IMR-90 (cell line): ENCODE results near the gene APBB1IP. TPM values are rescaled to one million over a fixed set of nuclear protein-coding genes. Genes with fewer than 3 reads are reported as not detected.

ENCODE experiments used
- ATAC-seq: fragments of 200-7000 bp; cut with Tn5 transposase; 2 replicates; pipeline ENCODE4 v1.9.1; 2020; ENCODE audit warnings: low read depth, mild to moderate bottlenecking, moderate library complexity
- BruUV-seq: library from RNA; stranded (reverse); fragments of 400-500 nt; replicated peaks from 2 replicates; lab custom pipeline; 2021; lab: Mats Ljungman, UMichigan
- CTCF ChIA-PET: fragments of 300-600 bp; formaldehyde crosslinking; extraction: SDS; loops from one replicate; lab custom pipeline; 2021; ENCODE audit warnings: antibody characterized with exemption; lab: Yijun Ruan, JAX
- POLR2A ChIA-PET: fragments of 300-600 bp; sonication (Branson Sonifier 250); formaldehyde crosslinking; loops from one replicate; lab custom pipeline; 2022; ENCODE audit warnings: antibody characterized with exemption; ENCODE audit not compliant: unreplicated experiment; lab: Charles Lee
- DNase-seq: peaks from one replicate; pipeline ENCODE4 v3.0.0; 2013
- H2AFZ ChIP-seq: replicated peaks from 2 replicates; pipeline ENCODE3; 2013; ENCODE audit warnings: low read length, mild to moderate bottlenecking; ENCODE audit not compliant: poor library complexity
- H2AK5ac ChIP-seq: 2 replicates; pipeline ENCODE4 v1.6.1; 2013; ENCODE audit warnings: low read depth, low read length, inconsistent platforms
- H2AK9ac ChIP-seq: replicated peaks from 2 replicates; pipeline ENCODE3; 2013; ENCODE audit warnings: mild to moderate bottlenecking, low read depth, low read length, moderate library complexity; ENCODE audit not compliant: poor library complexity
- H2BK120ac ChIP-seq: 2 replicates; pipeline ENCODE4 v1.6.1; 2013; ENCODE audit warnings: low read depth, low read length, inconsistent platforms
- H2BK15ac ChIP-seq: 3 replicates; pipeline ENCODE4 v1.6.1; 2013; ENCODE audit warnings: low read depth, low read length, inconsistent platforms
- H2BK20ac ChIP-seq: 2 replicates; pipeline ENCODE4 v1.6.1; 2013; ENCODE audit warnings: low read depth, mild to moderate bottlenecking, inconsistent platforms, low read length, moderate library complexity
- H2BK5ac ChIP-seq: 2 replicates; pipeline ENCODE4 v1.6.1; 2013; ENCODE audit warnings: mild to moderate bottlenecking, low read depth, low read length, inconsistent platforms; ENCODE audit not compliant: poor library complexity, severe bottlenecking
- H3K14ac ChIP-seq: replicated peaks from 2 replicates; pipeline ENCODE4 v1.6.1; 2013; ENCODE audit warnings: low read depth, low read length, inconsistent platforms
- H3K18ac ChIP-seq: 2 replicates; pipeline ENCODE4 v1.6.1; 2013; ENCODE audit warnings: low read depth, low read length, control low read depth
- H3K23ac ChIP-seq: 2 replicates; pipeline ENCODE4 v1.6.1; 2013; ENCODE audit warnings: low read depth, low read length, inconsistent platforms
- H3K27ac ChIP-seq: 2 replicates; pipeline ENCODE4 v1.5.1; 2013; ENCODE audit warnings: mild to moderate bottlenecking, control low read depth, low read length; ENCODE audit not compliant: insufficient read depth
- H3K27me3 ChIP-seq: 2 replicates; pipeline ENCODE4 v1.6.1; 2013; ENCODE audit warnings: low read length; ENCODE audit not compliant: control insufficient read depth, insufficient read depth
- H3K36me3 ChIP-seq: 2 replicates; pipeline ENCODE4 v1.6.1; 2013; ENCODE audit warnings: low read length, mixed read lengths; ENCODE audit not compliant: control insufficient read depth, insufficient read depth
- H3K4ac ChIP-seq: 2 replicates; pipeline ENCODE4 v1.6.1; 2013; ENCODE audit warnings: low read depth, low read length, inconsistent platforms
- H3K4me1 ChIP-seq: 2 replicates; pipeline ENCODE4 v1.6.1; 2013; ENCODE audit warnings: low read length, mixed read lengths; ENCODE audit not compliant: control insufficient read depth, insufficient read depth
- H3K4me2 ChIP-seq: 2 replicates; pipeline ENCODE4 v1.6.1; 2013; ENCODE audit warnings: low read depth, mild to moderate bottlenecking, control low read depth, low read length, moderate library complexity
- H3K4me3 ChIP-seq: 2 replicates; pipeline ENCODE4 v1.5.1; 2013; ENCODE audit warnings: low read depth, mild to moderate bottlenecking, control low read depth, low read length, moderate library complexity; ENCODE audit not compliant: insufficient read depth
- H3K56ac ChIP-seq: 2 replicates; pipeline ENCODE4 v1.6.1; 2013; ENCODE audit warnings: low read length, inconsistent platforms; ENCODE audit not compliant: insufficient read depth; ENCODE audit errors: extremely low read depth
- H3K79me1 ChIP-seq, 2 experiments: 2 replicates each; pipeline ENCODE4 v1.6.1; 2013; ENCODE audit warnings: low read length in 2 of 2, inconsistent platforms in 1 of 2, low read depth in 1 of 2
- H3K9ac ChIP-seq: 2 replicates; pipeline ENCODE4 v1.6.1; 2013; ENCODE audit warnings: low read depth, low read length, control low read depth
- H3K9me1 ChIP-seq: 2 replicates; pipeline ENCODE4 v1.6.1; 2013; ENCODE audit warnings: low read length, inconsistent platforms; ENCODE audit not compliant: insufficient read depth
- H3K9me3 ChIP-seq: 2 replicates; pipeline ENCODE4 v1.6.1; 2013; ENCODE audit warnings: low read length; ENCODE audit not compliant: control insufficient read depth, insufficient read depth
- H4K20me1 ChIP-seq: 2 replicates; pipeline ENCODE4 v1.6.1; 2013; ENCODE audit warnings: low read length, inconsistent platforms; ENCODE audit not compliant: insufficient read depth
- H4K5ac ChIP-seq: 2 replicates; pipeline ENCODE4 v1.6.1; 2013; ENCODE audit warnings: mild to moderate bottlenecking, low read depth, low read length, control low read depth
- H4K8ac ChIP-seq, 2 experiments: 2 replicates each; pipeline ENCODE4 v1.6.1; 2013; ENCODE audit warnings: low read depth in 2 of 2, low read length in 2 of 2, control low read depth in 1 of 2, inconsistent platforms in 1 of 2
- H4K91ac ChIP-seq: 2 replicates; pipeline ENCODE4 v1.6.1; 2013; ENCODE audit warnings: low read depth, low read length, inconsistent platforms; ENCODE audit not compliant: insufficient read depth
- BHLHE40 ChIP-seq: fragments of 150-350 bp; IDR thresholded peaks from 2 replicates; pipeline ENCODE4 v1.6.1; 2016; ENCODE audit warnings: mild to moderate bottlenecking, low read depth, low read length
- CEBPB ChIP-seq: IDR thresholded peaks from 2 replicates; pipeline ENCODE4 v1.6.1; 2012; ENCODE audit warnings: low read depth, low read length, improper control_type of control experiment
- CHD1 ChIP-seq: IDR thresholded peaks from 2 replicates; pipeline ENCODE4 v1.6.1; 2012; ENCODE audit warnings: low read depth, low read length, improper control_type of control experiment
- ELK1 ChIP-seq: fragments of 150-350 bp; IDR thresholded peaks from 2 replicates; pipeline ENCODE4 v1.6.1; 2016; ENCODE audit warnings: low read depth, mild to moderate bottlenecking, low read length, moderate library complexity, borderline replicate concordance
- MAFK ChIP-seq: IDR thresholded peaks from 2 replicates; pipeline ENCODE4 v1.6.1; 2012; ENCODE audit warnings: low read depth, low read length, improper control_type of control experiment
- MAZ ChIP-seq: IDR thresholded peaks from 2 replicates; pipeline ENCODE4 v1.6.1; 2012; ENCODE audit warnings: low read depth, mild to moderate bottlenecking, low read length, improper control_type of control experiment, moderate library complexity, borderline replicate concordance
- MXI1 ChIP-seq: IDR thresholded peaks from 2 replicates; pipeline ENCODE4 v1.6.1; 2012; ENCODE audit warnings: low read depth, mild to moderate bottlenecking, low read length, moderate library complexity, borderline replicate concordance
- NFE2L2 ChIP-seq: fragments of 150-350 bp; IDR thresholded peaks from 2 replicates; pipeline ENCODE4 v1.6.1; 2016; ENCODE audit warnings: low read depth, mild to moderate bottlenecking, low read length
- POLR2A ChIP-seq: IDR thresholded peaks from 2 replicates; pipeline ENCODE4 v1.6.1; 2012; ENCODE audit warnings: mild to moderate bottlenecking, low read depth, low read length
- RAD21 ChIP-seq: IDR thresholded peaks from 2 replicates; pipeline ENCODE4 v1.6.1; 2012; ENCODE audit warnings: low read length, improper control_type of control experiment
- RCOR1 ChIP-seq: IDR thresholded peaks from 2 replicates; pipeline ENCODE4 v1.6.1; 2012; ENCODE audit warnings: mild to moderate bottlenecking, low read length, improper control_type of control experiment; ENCODE audit not compliant: insufficient replicate concordance
- RFX5 ChIP-seq: IDR thresholded peaks from 2 replicates; pipeline ENCODE4 v1.8.0; 2012; ENCODE audit warnings: low read depth, mild to moderate bottlenecking, low read length, moderate library complexity
- SMC3 ChIP-seq: fragments of 150-350 bp; IDR thresholded peaks from 2 replicates; pipeline ENCODE4 v1.6.1; 2016; ENCODE audit warnings: low read depth, mild to moderate bottlenecking, antibody characterized with exemption, low read length, moderate library complexity
- USF2 ChIP-seq: fragments of 150-350 bp; IDR thresholded peaks from 2 replicates; pipeline ENCODE4 v1.6.1; 2017; ENCODE audit warnings: mild to moderate bottlenecking, antibody characterized with exemption, low read length, low read depth
- WGBS, 2 experiments: methylation state at CpG; one replicate each; pipeline versions ENCODE4 v1.1.5 to v1.1.7; 2013; ENCODE audit warnings: missing lambda C conversion rate in 2 of 2; ENCODE audit not compliant: insufficient read length in 1 of 2; ENCODE audit errors: extremely low coverage in 2 of 2; 5-methylcytosine and 5-hydroxymethylcytosine counted together
- dilution Hi-C: fragments of 300-500 bp; cut with HindIII; formaldehyde crosslinking; loops from one replicate; pipeline ENCODE4 v1.14.3; 2018; ENCODE audit warnings: low sequenced_read_pairs; ENCODE audit not compliant: unreplicated experiment
- in situ Hi-C: fragments of 300-500 bp; cut with MboI; formaldehyde crosslinking; loops from 3 replicates; pipeline ENCODE4 v1.14.3; 2019; ENCODE audit warnings: low sequenced_read_pairs, inconsistent platforms, mixed read lengths
- intact Hi-C: fragments of 100-400 bp; cut with micrococcal nuclease; formaldehyde crosslinking; loops from 2 replicates; pipeline ENCODE4 v1.10.0; 2022
- polyA plus RNA-seq, 3 experiments: library from polyadenylated mRNA; depleted of rRNA; stranded (reverse); fragments of >200 nt; gene quantifications; 2 replicates each; pipeline ENCODE4 v1.2.3, GENCODE V29; 2012; ENCODE audit warnings: low replicate concordance in 1 of 3
- total RNA-seq: library from RNA; depleted of rRNA; stranded (reverse); fragments of >200 nt; gene quantifications from 2 replicates; pipeline ENCODE4 v1.2.3, GENCODE V29; 2012

The APBB1IP gene
- total and polyA plus RNA-seq, 2 of the 4 experiments (the other 2 are of a cell fraction): not detected

GRCh38 chr10:26571655-26572054, 133.5 kb downstream of the APBB1IP start:
- 13% methylated on average over 1 of the region's 1 CpG; no CpG with 5 or more reads in 1 of the 2 experiments for WGBS, 2 experiments
- H3K4me1 ChIP-seq: no peaks in the 10 kb centered on the region
- H3K27ac ChIP-seq: no peak overlapping the region
- no peak overlapping the region for H4K91ac ChIP-seq
- POLR2A ChIA-PET: no interaction called here
- H3K18ac ChIP-seq: no peak overlapping the region
- no peak overlapping the region for H2AFZ ChIP-seq
- no peak overlapping the region for H2BK20ac ChIP-seq
- H3K36me3 ChIP-seq: no peaks in the 10 kb centered on the region
- dilution Hi-C loops: no loop called here
- no peak overlapping the region for H2AK9ac ChIP-seq
- H3K27me3 ChIP-seq: no peaks in the 10 kb centered on the region; the same call in 1 of the 2 replicates
- no peak overlapping the region for H3K56ac ChIP-seq
- H2BK5ac ChIP-seq: no peak overlapping the region
- H3K9me1 ChIP-seq: no peaks in the 10 kb centered on the region
- H3K9me3 ChIP-seq: peaks cover 1% of the 10 kb centered on the region; the same call in 1 of the 2 replicates
- no peak overlapping the region for H4K8ac ChIP-seq
- H3K4me2 ChIP-seq: no peak overlapping the region
- DNase-seq: no peak
- no peak overlapping the region for H3K4ac ChIP-seq
- in situ Hi-C loops: no loop called here
- no peaks in the 10 kb centered on the region for H3K79me1 ChIP-seq
- H4K20me1 ChIP-seq: no peaks in the 10 kb centered on the region
- intact Hi-C loops: loop anchor here (5.0 kb wide), 1 partner anchor 761 kb away; no protein-coding TSS in a partner anchor
- ATAC-seq: no peak
- BruUV-seq: no TSS peak
- no peak overlapping the region for H4K5ac ChIP-seq
- CTCF ChIA-PET: no interaction called here
- no peak overlapping the region for H2BK120ac ChIP-seq
- no peak overlapping the region for H2BK15ac ChIP-seq
- no peak overlapping the region for H3K14ac ChIP-seq
- no peak overlapping the region for H3K4me3 ChIP-seq
- no peak for TF ChIP-seq MXI1
- no peak for TF ChIP-seq POLR2A
- TF ChIP-seq CHD1: no peak
- TF ChIP-seq NFE2L2: no peak
- TF ChIP-seq RFX5: no peak
- no peak for TF ChIP-seq MAZ
- no peak for TF ChIP-seq RCOR1
- no peak for TF ChIP-seq BHLHE40
- TF ChIP-seq USF2: no peak
- no peak for TF ChIP-seq ELK1
- no peak for TF ChIP-seq RAD21
- no peak for TF ChIP-seq MAFK
- TF ChIP-seq SMC3: no peak
- no peak for TF ChIP-seq CEBPB
- H3K9ac ChIP-seq: no peak overlapping the region
- no peak overlapping the region for H2AK5ac ChIP-seq
- no peak overlapping the region for H3K23ac ChIP-seq
